ENCODE measurements around the gene NOTCH4.

NOTCH4 gene

DNA sequence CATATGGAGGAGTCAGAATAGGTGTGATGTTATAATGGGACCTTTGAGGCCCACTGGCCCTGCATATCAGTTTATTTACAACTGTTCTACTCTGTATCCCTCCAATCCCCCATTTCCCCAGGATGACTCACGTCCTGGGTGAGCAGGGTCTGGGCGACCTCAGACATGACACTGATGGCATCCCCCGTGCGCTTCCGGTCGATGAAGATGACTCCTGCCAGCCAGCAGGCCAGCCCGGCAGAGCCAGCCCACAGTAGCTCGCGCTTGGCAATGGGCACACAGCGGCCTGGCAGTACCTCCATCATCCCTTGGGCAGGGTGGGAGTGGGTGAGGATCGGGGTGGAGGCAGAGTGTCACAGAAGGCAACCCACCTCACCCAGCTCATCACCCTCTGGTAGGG lies 53.6 kb downstream of the NOTCH4 start:
- H3K79me2 ChIP-seq (ENCODE audit: low read length): peaks cover 4% of the 10 kb centered on the region; the same call in 1 of the 2 replicates
- no peaks in the 10 kb centered on the region for H3F3A ChIP-seq (ENCODE audit: insufficient read depth, low read length)
- H3K27me3 ChIP-seq (replicated peaks; ENCODE audit: insufficient read depth, low read length): no peaks in the 10 kb centered on the region
- no peaks in the 10 kb centered on the region for H4K20me1 ChIP-seq (ENCODE audit: insufficient read depth, low read length)
- H3K4me3 ChIP-seq (ENCODE audit: low read length): no peak overlapping the region
- H3K4me2 ChIP-seq (ENCODE audit: low read depth, low read length): no peak overlapping the region
- DNase-seq: no peak
- TF ChIP-seq, protein P1, sequence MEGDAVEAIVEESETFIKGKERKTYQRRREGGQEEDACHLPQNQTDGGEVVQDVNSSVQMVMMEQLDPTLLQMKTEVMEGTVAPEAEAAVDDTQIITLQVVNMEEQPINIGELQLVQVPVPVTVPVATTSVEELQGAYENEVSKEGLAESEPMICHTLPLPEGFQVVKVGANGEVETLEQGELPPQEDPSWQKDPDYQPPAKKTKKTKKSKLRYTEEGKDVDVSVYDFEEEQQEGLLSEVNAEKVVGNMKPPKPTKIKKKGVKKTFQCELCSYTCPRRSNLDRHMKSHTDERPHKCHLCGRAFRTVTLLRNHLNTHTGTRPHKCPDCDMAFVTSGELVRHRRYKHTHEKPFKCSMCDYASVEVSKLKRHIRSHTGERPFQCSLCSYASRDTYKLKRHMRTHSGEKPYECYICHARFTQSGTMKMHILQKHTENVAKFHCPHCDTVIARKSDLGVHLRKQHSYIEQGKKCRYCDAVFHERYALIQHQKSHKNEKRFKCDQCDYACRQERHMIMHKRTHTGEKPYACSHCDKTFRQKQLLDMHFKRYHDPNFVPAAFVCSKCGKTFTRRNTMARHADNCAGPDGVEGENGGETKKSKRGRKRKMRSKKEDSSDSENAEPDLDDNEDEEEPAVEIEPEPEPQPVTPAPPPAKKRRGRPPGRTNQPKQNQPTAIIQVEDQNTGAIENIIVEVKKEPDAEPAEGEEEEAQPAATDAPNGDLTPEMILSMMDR (IDR thresholded peaks at IDR 0.05; ENCODE audit: low read length): no peak
- TF ChIP-seq EZH2phosphoT487 (IDR thresholded peaks at IDR 0.05; ENCODE audit: low read length): no peak
- H2AFZ ChIP-seq (ENCODE audit: low read length): no peak overlapping the region
- H3K27ac ChIP-seq (ENCODE audit: low read length): no peak overlapping the region
- H3K36me3 ChIP-seq (replicated peaks; ENCODE audit: insufficient read depth, low read length): no peaks in the 10 kb centered on the region
- no peaks in the 10 kb centered on the region for H3K9me3 ChIP-seq (replicated peaks; ENCODE audit: insufficient read depth, low read length)
- peaks cover 4% of the 10 kb centered on the region; the same call in 1 of the 2 replicates for H3K4me1 ChIP-seq (ENCODE audit: low read length)
- H3K9me2 ChIP-seq (replicated peaks; ENCODE audit: insufficient read depth, low read length): no peaks in the 10 kb centered on the region
- no peak overlapping the region for H3K9ac ChIP-seq (ENCODE audit: low read length)

DNA sequence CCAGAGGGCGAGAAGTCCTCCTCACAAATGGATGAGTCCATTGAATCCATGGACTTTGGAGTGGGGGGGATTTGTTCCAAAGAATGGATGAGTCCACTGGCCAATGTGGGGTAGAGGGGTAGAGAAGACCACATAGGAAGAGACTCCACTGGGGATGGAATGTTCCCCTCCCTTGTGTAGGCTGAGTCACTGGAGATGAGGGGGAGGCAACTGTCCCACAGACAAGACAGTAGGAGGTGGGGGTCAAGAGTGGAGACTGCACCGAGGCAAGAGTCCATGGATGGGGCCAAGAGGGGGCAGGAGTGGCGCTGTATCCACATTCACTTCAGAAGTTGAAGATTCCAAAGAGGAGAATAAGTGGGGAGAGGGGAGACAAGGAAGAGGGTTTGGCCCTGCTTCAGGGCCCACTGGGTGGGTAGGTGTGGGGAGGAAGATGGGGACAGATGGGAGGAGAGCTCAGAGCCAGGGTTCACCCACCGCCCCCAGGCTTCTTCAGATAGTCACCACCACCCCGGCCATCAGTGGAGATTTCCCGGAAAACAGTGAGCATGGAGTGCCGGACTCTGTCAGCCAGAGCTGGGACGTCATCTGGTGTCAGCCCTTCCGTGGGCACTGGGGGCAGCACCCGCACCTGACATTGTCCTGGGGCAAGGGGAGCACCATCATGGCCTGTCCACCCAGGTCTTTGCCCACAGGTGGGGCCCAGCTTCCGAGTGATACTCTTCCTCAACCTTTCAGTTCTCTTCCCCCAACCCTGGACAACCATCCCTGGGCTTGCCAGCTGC lies 54.9 kb downstream of the NOTCH4 start:
- Histone ChIP-seq H3K36me3 (replicated peaks; ENCODE audit: insufficient read depth, low read length) (no peaks in the 10 kb centered on the region), H3K4me2 (ENCODE audit: low read depth, low read length) (no peak overlapping the region), H3K4me3 (ENCODE audit: low read length) (no peak overlapping the region), H3K9me3 (replicated peaks; ENCODE audit: insufficient read depth, low read length) (no peaks in the 10 kb centered on the region), H2AFZ (ENCODE audit: low read length) (no peak overlapping the region), H3K9me2 (replicated peaks; ENCODE audit: insufficient read depth, low read length) (no peaks in the 10 kb centered on the region), H3K4me1 (ENCODE audit: low read length) (no peaks in the 10 kb centered on the region), H3K9ac (ENCODE audit: low read length) (no peak overlapping the region), H3K79me2 (ENCODE audit: low read length) (no peaks in the 10 kb centered on the region), H3K27me3 (replicated peaks; ENCODE audit: insufficient read depth, low read length) (no peaks in the 10 kb centered on the region), H3F3A (ENCODE audit: insufficient read depth, low read length) (no peaks in the 10 kb centered on the region), H4K20me1 (ENCODE audit: insufficient read depth, low read length) (no peaks in the 10 kb centered on the region), H3K27ac (ENCODE audit: low read length) (no peak overlapping the region)
- DNase-seq: no peak
- TF ChIP-seq, protein P1 (IDR thresholded peaks at IDR 0.05; ENCODE audit: low read length): no peak
- TF ChIP-seq EZH2phosphoT487 (IDR thresholded peaks at IDR 0.05; ENCODE audit: low read length) (no peak), EZH2 (optimal IDR thresholded peaks at IDR 0.05; ENCODE audit: low read depth, low read length) (no peak)

DNA sequence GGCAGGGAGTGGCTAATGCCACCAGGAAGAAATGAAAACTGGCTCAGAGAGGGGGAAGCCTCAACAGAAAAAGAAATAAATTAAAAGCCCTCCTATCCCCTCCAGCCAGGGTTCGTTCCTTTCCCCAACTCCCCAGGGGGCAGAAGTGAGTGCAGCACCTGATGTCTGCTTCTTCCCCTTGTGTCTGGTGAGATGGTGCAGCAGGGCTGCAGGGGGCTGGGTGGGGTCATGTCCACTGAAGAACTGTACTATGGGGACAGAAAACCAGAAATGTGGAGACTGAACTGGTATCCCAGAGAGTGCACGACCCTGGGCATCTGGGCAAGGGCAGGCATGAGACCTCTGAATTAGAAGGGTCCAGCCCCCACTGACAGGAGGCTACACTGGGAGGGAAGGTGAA lies 55.5 kb downstream of the NOTCH4 start:
- Histone ChIP-seq H2AFZ (ENCODE audit: low read length) (no peak overlapping the region), H3K4me2 (ENCODE audit: low read depth, low read length) (no peak overlapping the region), H3K4me3 (ENCODE audit: low read length) (no peak overlapping the region), H4K20me1 (ENCODE audit: insufficient read depth, low read length) (no peaks in the 10 kb centered on the region), H3K9ac (ENCODE audit: low read length) (no peak overlapping the region), H3K9me3 (replicated peaks; ENCODE audit: insufficient read depth, low read length) (no peaks in the 10 kb centered on the region), H3K79me2 (ENCODE audit: low read length) (no peaks in the 10 kb centered on the region), H3K9me2 (replicated peaks; ENCODE audit: insufficient read depth, low read length) (no peaks in the 10 kb centered on the region), H3K36me3 (replicated peaks; ENCODE audit: insufficient read depth, low read length) (no peaks in the 10 kb centered on the region), H3K27me3 (replicated peaks; ENCODE audit: insufficient read depth, low read length) (no peaks in the 10 kb centered on the region), H3K27ac (ENCODE audit: low read length) (no peak overlapping the region), H3F3A (ENCODE audit: insufficient read depth, low read length) (no peaks in the 10 kb centered on the region), H3K4me1 (ENCODE audit: low read length) (no peaks in the 10 kb centered on the region)
- DNase-seq: no peak
- TF ChIP-seq EZH2phosphoT487 (IDR thresholded peaks at IDR 0.05; ENCODE audit: low read length) (no peak), EZH2 (optimal IDR thresholded peaks at IDR 0.05; ENCODE audit: low read depth, low read length) (no peak)
- TF ChIP-seq, protein P1 (IDR thresholded peaks at IDR 0.05; ENCODE audit: low read length): no peak

All from MM.1S (cell line).